ENCODE measurements around the gene ADAMTSL5.
"Not testable (repeated sequence)": the region's sequence is repeated elsewhere in the genome, so short reads cannot be mapped to it uniquely, and the experiment has no call there.

The ADAMTSL5 gene

GRCh38 chr19:1481224-1481892 is 31.5 kb downstream of the ADAMTSL5 start:
- no peaks in the 10 kb centered on the region for H3K4me1 ChIP-seq (ENCODE audit: insufficient read depth, poor library complexity, severe bottlenecking)
- no peak overlapping the region for H3K27ac ChIP-seq (ENCODE audit: poor library complexity, severe bottlenecking)
- H3K4me3 ChIP-seq (ENCODE audit: severe bottlenecking), result no peak overlapping the region
- DNase-seq (ENCODE audit: low spot score) (no peak), ATAC-seq (ENCODE audit: low read depth) (no peak)
- TF ChIP-seq CTCF (IDR thresholded peaks at IDR 0.05; ENCODE audit: poor library complexity, severe bottlenecking), result no peak
- no peaks in the 10 kb centered on the region for H3K27me3 ChIP-seq (ENCODE audit: insufficient read depth, poor library complexity, severe bottlenecking)
- no peaks in the 10 kb centered on the region for H3K9me3 ChIP-seq (ENCODE audit: severe bottlenecking)
- peaks cover 16% of the 10 kb centered on the region for H3K36me3 ChIP-seq (ENCODE audit: low read depth)

- peak within 1 kb of the TSS; percentile 54 for H3K4me3 ChIP-seq (ENCODE audit: severe bottlenecking)
- DNase-seq (ENCODE audit: low spot score) (peak; percentile 90), ATAC-seq (ENCODE audit: low read depth) (peak; percentile 87)
- no peaks in the 10 kb centered on the region for H3K9me3 ChIP-seq (ENCODE audit: severe bottlenecking)
- no peaks in the 10 kb centered on the region for H3K27me3 ChIP-seq (ENCODE audit: insufficient read depth, poor library complexity, severe bottlenecking)
- no peaks in the 10 kb centered on the region for H3K4me1 ChIP-seq (ENCODE audit: insufficient read depth, poor library complexity, severe bottlenecking)
- peaks cover 18% of the 10 kb centered on the region for H3K36me3 ChIP-seq (ENCODE audit: low read depth)
- H3K27ac ChIP-seq (ENCODE audit: poor library complexity, severe bottlenecking), result peak within 1 kb of the TSS; percentile 38
- TF ChIP-seq CTCF (IDR thresholded peaks at IDR 0.05; ENCODE audit: poor library complexity, severe bottlenecking), result no peak
These were observed 33.7 kb downstream of the ADAMTSL5 start, which contains the start of gene C19orf25 for GRCh38 chr19:1478934-1479707. TSS of gene C19orf25 (minus strand) at chr19:1479215. CDS start at chr19:1478903, 312 bp downstream.

- H3K9me3 ChIP-seq (ENCODE audit: severe bottlenecking); H3K27ac ChIP-seq (ENCODE audit: poor library complexity, severe bottlenecking); H3K4me1 ChIP-seq (ENCODE audit: insufficient read depth, poor library complexity, severe bottlenecking); ATAC-seq (ENCODE audit: low read depth); H3K4me3 ChIP-seq (ENCODE audit: severe bottlenecking); DNase-seq (ENCODE audit: low spot score); H3K27me3 ChIP-seq (ENCODE audit: insufficient read depth, poor library complexity, severe bottlenecking): not testable (repeated sequence)
- peaks cover 18% of the 10 kb centered on the region for H3K36me3 ChIP-seq (ENCODE audit: low read depth)
These were observed 35.8 kb downstream of the ADAMTSL5 start for GRCh38 chr19:1477056-1477455.

- Histone ChIP-seq H3K27ac (ENCODE audit: poor library complexity, severe bottlenecking) (no peak overlapping the region), H3K4me1 (ENCODE audit: insufficient read depth, poor library complexity, severe bottlenecking) (peaks cover 4% of the 10 kb centered on the region), H3K36me3 (ENCODE audit: low read depth) (peaks cover 18% of the 10 kb centered on the region), H3K27me3 (ENCODE audit: insufficient read depth, poor library complexity, severe bottlenecking) (peaks cover 14% of the 10 kb centered on the region), H3K4me3 (ENCODE audit: severe bottlenecking) (no peak overlapping the region), H3K9me3 (ENCODE audit: severe bottlenecking) (no peaks in the 10 kb centered on the region)
- DNase-seq (ENCODE audit: low spot score) (no peak), ATAC-seq (ENCODE audit: low read depth) (no peak)
- no peak for TF ChIP-seq CTCF (IDR thresholded peaks at IDR 0.05; ENCODE audit: poor library complexity, severe bottlenecking)
These were observed 36.9 kb downstream of the ADAMTSL5 start for GRCh38 chr19:1475751-1476437.

GRCh38 chr19:1474765-1475351 is 38.0 kb downstream of the ADAMTSL5 start:
- H3K9me3 ChIP-seq (ENCODE audit: severe bottlenecking), result no peaks in the 10 kb centered on the region
- H3K4me3 ChIP-seq (ENCODE audit: severe bottlenecking), result no peak overlapping the region
- DNase-seq (ENCODE audit: low spot score) (no peak), ATAC-seq (ENCODE audit: low read depth) (no peak)
- peaks cover 18% of the 10 kb centered on the region for H3K36me3 ChIP-seq (ENCODE audit: low read depth)
- TF ChIP-seq CTCF (IDR thresholded peaks at IDR 0.05; ENCODE audit: poor library complexity, severe bottlenecking), result no peak
- peaks cover 25% of the 10 kb centered on the region for H3K27me3 ChIP-seq (ENCODE audit: insufficient read depth, poor library complexity, severe bottlenecking)
- H3K27ac ChIP-seq (ENCODE audit: poor library complexity, severe bottlenecking), result no peak overlapping the region
- H3K4me1 ChIP-seq (ENCODE audit: insufficient read depth, poor library complexity, severe bottlenecking), result peaks cover 5% of the 10 kb centered on the region

Data from RWPE2 (cell line).